GM23248 (cell line): ENCODE measurements around the gene DNM1.

Experiments
- EZH2 ChIP-seq: fragments of 200-600 bp; sonication (generic); IDR thresholded peaks from 2 replicates; pipeline ENCODE4 v1.6.1; 2018; ENCODE audit warnings: antibody characterized with exemption, mild to moderate bottlenecking; ENCODE audit not compliant: insufficient read depth, poor library complexity, severe bottlenecking
- EZH2phosphoT487 ChIP-seq: fragments of 200-600 bp; sonication (generic); IDR thresholded peaks from 2 replicates; pipeline ENCODE4 v1.6.1; 2018; ENCODE audit warnings: antibody characterized with exemption, moderate library complexity, mild to moderate bottlenecking, low read depth; ENCODE audit not compliant: insufficient read depth

DNA sequence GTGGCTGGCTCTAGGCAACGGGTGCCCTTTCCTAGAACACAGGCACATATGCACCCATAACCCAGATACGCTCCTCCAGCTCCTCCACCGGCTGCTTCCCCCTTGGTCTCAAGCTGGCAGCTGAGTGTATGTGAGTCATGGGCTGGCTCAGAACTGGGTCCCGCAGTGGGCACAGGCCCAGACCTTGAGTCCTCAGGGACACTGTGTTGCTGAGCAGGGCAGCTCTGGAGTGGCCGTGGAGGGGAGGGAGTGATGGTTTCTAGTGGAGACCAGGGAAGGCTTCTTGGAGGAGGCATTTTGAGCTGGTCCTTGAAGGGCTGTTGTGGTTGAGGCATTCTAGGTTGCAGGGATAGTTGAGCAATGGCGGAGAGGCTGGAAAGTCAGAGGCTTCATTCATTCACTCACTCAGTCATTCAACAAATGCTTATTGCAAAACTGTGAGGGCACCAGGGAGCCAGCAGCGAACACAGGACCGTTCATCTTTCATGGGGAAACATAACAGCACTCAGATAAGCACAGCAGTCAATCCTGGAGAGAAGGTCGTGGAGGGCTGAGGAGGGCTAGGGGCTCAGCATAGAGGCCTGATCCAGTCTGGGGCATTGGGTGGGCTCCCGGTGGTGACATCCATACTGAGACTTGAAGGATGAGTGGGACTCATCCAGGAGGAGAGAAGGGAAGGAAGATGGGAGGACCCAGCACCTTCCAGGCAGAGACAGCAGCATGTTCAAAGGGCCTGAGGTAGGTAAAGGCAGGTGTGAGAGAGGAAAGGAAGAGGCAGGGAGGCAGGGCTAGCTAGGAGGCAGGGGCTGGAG is 40.8 kb upstream of the DNM1 start:
- TF ChIP-seq EZH2, result no peak
- TF ChIP-seq EZH2phosphoT487, result no peak
